Lower leg skin (tissue), 3 donors: ENCODE results near the gene KCNMA1.

Experiments
- CTCF ChIP-seq, 3 donors: fragments of 450-650 bp; IDR thresholded peaks; one replicate each; pipeline ENCODE4 v1.5.1; 2016; ENCODE audit warnings: antibody characterized with exemption in 3 of 3, mild to moderate bottlenecking in 3 of 3, moderate library complexity in 2 of 3
- POLR2A ChIP-seq, 2 donors: fragments of 450-650 bp; IDR thresholded peaks; one replicate each; pipeline ENCODE4 v1.6.1; 2016 to 2017; ENCODE audit warnings: antibody characterized with exemption in 2 of 2, mild to moderate bottlenecking in 1 of 2, moderate library complexity in 1 of 2

- TF ChIP-seq CTCF (IDR thresholded peaks at IDR 0.05) (no peak), POLR2A (IDR thresholded peaks at IDR 0.05) (no peak)
Observed at GRCh38 chr10:77149706-77150105, 487.9 kb downstream of the KCNMA1 start.
